GM23338 (cell line): ENCODE data around the gene PDCD11. TPM values are rescaled to one million over a fixed set of nuclear protein-coding genes. Genes with fewer than 3 reads are reported as not detected.

Source experiments
- ATAC-seq: fragments of 200-7000 bp; cut with Tn5 transposase; 3 replicates; pipeline ENCODE4 v1.9.1; 2020
- DNase-seq: peaks from one replicate; pipeline ENCODE4 v3.0.0-alpha.2; 2015; ENCODE audit warnings: low spot score
- H2AFZ ChIP-seq: fragments of 200-600 bp; sonication (generic); 2 replicates; pipeline ENCODE4 v1.8.0; 2016; ENCODE audit warnings: antibody characterized with exemption, mild to moderate bottlenecking, moderate library complexity
- H3F3A ChIP-seq: fragments of 200-600 bp; sonication (generic); replicated peaks from 2 replicates; pipeline ENCODE4 v1.8.0; 2017; ENCODE audit warnings: antibody characterized with exemption, mixed run types, low read depth
- H3K27ac ChIP-seq: fragments of 200-600 bp; sonication (generic); 2 replicates; pipeline ENCODE4 v1.6.1; 2016; ENCODE audit warnings: low read depth
- H3K27me3 ChIP-seq: fragments of 200-600 bp; sonication (generic); 2 replicates; pipeline ENCODE4 v1.8.0; 2016; ENCODE audit warnings: mild to moderate bottlenecking, mixed run types, moderate library complexity; ENCODE audit not compliant: insufficient read depth
- H3K36me3 ChIP-seq: fragments of 200-600 bp; sonication (generic); 2 replicates; pipeline ENCODE4 v1.8.0; 2016; ENCODE audit warnings: mild to moderate bottlenecking; ENCODE audit not compliant: insufficient read depth
- H3K4me1 ChIP-seq: fragments of 200-600 bp; sonication (generic); 2 replicates; pipeline ENCODE4 v1.8.0; 2016; ENCODE audit warnings: mild to moderate bottlenecking, moderate library complexity; ENCODE audit not compliant: insufficient read depth
- H3K4me2 ChIP-seq: fragments of 200-600 bp; sonication (generic); 2 replicates; pipeline ENCODE4 v1.7.1; 2017; ENCODE audit warnings: mixed run types
- H3K4me3 ChIP-seq: fragments of 200-600 bp; sonication (generic); 2 replicates; pipeline ENCODE4 v1.6.1; 2016; ENCODE audit warnings: mixed run types
- H3K79me2 ChIP-seq: fragments of 200-600 bp; sonication (generic); replicated peaks from 2 replicates; pipeline ENCODE4 v1.8.0; 2017; ENCODE audit warnings: mild to moderate bottlenecking; ENCODE audit not compliant: insufficient read depth
- H3K9me2 ChIP-seq: fragments of 200-600 bp; sonication (generic); 2 replicates; pipeline ENCODE4 v1.8.0; 2017; ENCODE audit not compliant: insufficient read depth
- H4K20me1 ChIP-seq: fragments of 200-600 bp; sonication (generic); replicated peaks from 2 replicates; pipeline ENCODE4 v1.8.0; 2017; ENCODE audit warnings: mild to moderate bottlenecking; ENCODE audit not compliant: insufficient read depth
- H3K27ac Mint-ChIP-seq: 2 replicates; pipeline ENCODE4 v1.8.0; 2020; ENCODE audit warnings: inconsistent platforms, mild to moderate bottlenecking, moderate library complexity, mixed read lengths
- H3K27me3 Mint-ChIP-seq: 3 replicates; pipeline ENCODE4 v1.8.0; 2022; ENCODE audit warnings: low read depth, mild to moderate bottlenecking, moderate library complexity, mixed read lengths, inconsistent platforms; ENCODE audit not compliant: insufficient read depth, poor library complexity
- H3K36me3 Mint-ChIP-seq: 3 replicates; pipeline ENCODE4 v1.8.0; 2021; ENCODE audit warnings: low read depth, mild to moderate bottlenecking, inconsistent platforms, moderate library complexity, mixed read lengths
- H3K4me1 Mint-ChIP-seq: 3 replicates; pipeline ENCODE4 v1.8.0; 2020; ENCODE audit warnings: mild to moderate bottlenecking, inconsistent platforms, mixed read lengths
- H3K4me3 Mint-ChIP-seq: 3 replicates; pipeline ENCODE4 v1.8.0; 2021; ENCODE audit warnings: moderate library complexity, mild to moderate bottlenecking, inconsistent platforms, mixed read lengths
- H3K9me3 Mint-ChIP-seq: 3 replicates; pipeline ENCODE4 v1.8.0; 2020; ENCODE audit warnings: moderate library complexity, mild to moderate bottlenecking, inconsistent platforms, mixed read lengths
- CREB1 ChIP-seq: fragments of 250-450 bp; sonication (Bioruptor Pico); IDR thresholded peaks from 2 replicates; pipeline ENCODE4 v1.5.0; 2020; ENCODE audit warnings: low read depth, mild to moderate bottlenecking, moderate library complexity
- CTCF ChIP-seq, 2 experiments: fragments of 200-600 bp in 1 of 2; sonication (generic) in 1 of 2; conservative IDR thresholded peaks; 2 replicates each; pipeline versions ENCODE4 v1.5.1 to v1.6.1; 2016 to 2017; ENCODE audit warnings: antibody characterized with exemption in 2 of 2, low read depth in 2 of 2, mild to moderate bottlenecking in 2 of 2, moderate library complexity in 1 of 2
- ETS1 ChIP-seq: IDR thresholded peaks from 2 replicates; pipeline ENCODE4 v1.6.1; 2016; ENCODE audit warnings: antibody characterized with exemption
- EZH2 ChIP-seq: fragments of 200-600 bp; sonication (generic); IDR thresholded peaks from one replicate; pipeline ENCODE4 v1.8.0; 2017; ENCODE audit warnings: antibody characterized with exemption, mild to moderate bottlenecking, low read depth; ENCODE audit not compliant: unreplicated experiment
- EZH2phosphoT487 ChIP-seq: fragments of 200-600 bp; sonication (generic); IDR thresholded peaks from one replicate; pipeline ENCODE4 v1.8.1; 2018; ENCODE audit warnings: antibody characterized with exemption; ENCODE audit not compliant: unreplicated experiment
- JUNB ChIP-seq: IDR thresholded peaks from one replicate; pipeline ENCODE4 v1.6.1; 2016; ENCODE audit warnings: antibody characterized with exemption; ENCODE audit not compliant: unreplicated experiment
- NANOG ChIP-seq: IDR thresholded peaks from 2 replicates; pipeline ENCODE4 v1.6.1; 2016; ENCODE audit warnings: antibody characterized with exemption, borderline replicate concordance
- POLR2AphosphoS5 ChIP-seq: IDR thresholded peaks from 2 replicates; pipeline ENCODE4 v1.6.1; 2016; ENCODE audit warnings: antibody characterized with exemption, low read depth
- REST ChIP-seq: IDR thresholded peaks from one replicate; pipeline ENCODE4 v1.6.1; 2018; ENCODE audit warnings: antibody characterized with exemption; ENCODE audit not compliant: unreplicated experiment
- STAT1 ChIP-seq: IDR thresholded peaks from one replicate; pipeline ENCODE4 v1.6.1; 2016; ENCODE audit warnings: antibody characterized with exemption; ENCODE audit not compliant: unreplicated experiment
- ZNF114 ChIP-seq: fragments of 250-450 bp; sonication (Bioruptor Pico); IDR thresholded peaks from 2 replicates; pipeline ENCODE4 v1.5.0; 2020; ENCODE audit warnings: mild to moderate bottlenecking, moderate library complexity
- ZNF331 ChIP-seq: fragments of 250-450 bp; sonication (Bioruptor Pico); IDR thresholded peaks from 2 replicates; pipeline ENCODE4 v1.5.0; 2020; ENCODE audit warnings: low read depth, mild to moderate bottlenecking, moderate library complexity
- ZNF462 ChIP-seq: fragments of 250-450 bp; sonication (Bioruptor Pico); IDR thresholded peaks from 2 replicates; pipeline ENCODE4 v1.5.0; 2020; ENCODE audit warnings: mild to moderate bottlenecking, moderate library complexity
- polyA plus RNA-seq: library from polyadenylated mRNA; unstranded; fragments of >200 nt; fragmentation: Nextera tagmentation; extraction: Ambion mirVana; gene quantifications from 2 replicates; pipeline ENCODE4 v1.2.1, GENCODE V29; 2016
- total RNA-seq: library from RNA; depleted of rRNA; stranded (reverse); fragments of >200 nt; shearing (Covaris generic); gene quantifications from 2 replicates; pipeline ENCODE4 v1.2.3, GENCODE V29; 2014

The PDCD11 gene
- total and polyA plus RNA-seq, 2 experiments from 2014 or later = 82.1 to 87.8 TPM

GRCh38 chr10:103350517-103351260, 45.7 kb upstream of the PDCD11 start, which contains the start of gene PCGF6:
Gene PCGF6 (minus strand): TSS chr10:103351140. CDS start chr10:103351066, 74 bp downstream.
- Mint-ChIP-seq H3K9me3 (no peaks in the 10 kb centered on the region), H3K4me3 (peak within 1 kb of the TSS; percentile 92), H3K27ac (peak within 1 kb of the TSS; percentile 91; the same call in 1 of the 2 replicates), H3K36me3 (peaks cover 14% of the 10 kb centered on the region), H3K4me1 (peaks cover 3% of the 10 kb centered on the region; the same call in 1 of the 3 replicates), H3K27me3 (peaks cover 5% of the 10 kb centered on the region)
- H3F3A ChIP-seq = 0 out of 2 replicates have a peak, but pooled peaks cover 2% of the 10 kb centered on the region
- no peaks in the 10 kb centered on the region for H3K9me2 ChIP-seq
- H3K36me3 ChIP-seq = peaks cover 25% of the 10 kb centered on the region
- DNase-seq (peak; percentile 95), ATAC-seq (peak; percentile 92)
- peak within 1 kb of the TSS; percentile 99 for H2AFZ ChIP-seq
- H3K4me1 ChIP-seq = peaks cover 5% of the 10 kb centered on the region
- H3K27me3 ChIP-seq = no peaks in the 10 kb centered on the region
- H3K79me2 ChIP-seq = peaks cover 16% of the 10 kb centered on the region
- TF ChIP-seq NANOG (no peak), EZH2phosphoT487 (no peak), CTCF (conservative IDR thresholded peaks at IDR 0.05; ENCODE audit: low read depth in 2 of 2) (no peak), ZNF114 (CRISPR knock-in tag) (no peak), ETS1 (peak; percentile 86), ZNF462 (CRISPR knock-in tag) (no peak), CREB1 (CRISPR knock-in tag) (peak; percentile 56; the same call in 1 of the 2 replicates), ZNF331 (CRISPR knock-in tag) (no peak), STAT1 (no peak), JUNB (no peak), EZH2 (no peak), REST (no peak), POLR2AphosphoS5 (peak; percentile 91)
- peak within 1 kb of the TSS; percentile 98 for H3K4me2 ChIP-seq
- H3K4me3 ChIP-seq = peak within 1 kb of the TSS; percentile 88
- peak within 1 kb of the TSS; percentile 77; the same call in 1 of the 2 replicates for H3K27ac ChIP-seq
- H4K20me1 ChIP-seq = peaks cover 8% of the 10 kb centered on the region
